Measurements from ENCODE around the gene SURF2.
A peak's percentile ranks its signal among the peaks of the same experiment; 100 is the strongest.

SURF2 gene

GRCh38 chr9:133335924-133336811 is 20.2 kb upstream of the SURF2 start, which contains the start of gene SURF6:
TSS of gene SURF6 (minus strand) at chr9:133336188. CDS start at chr9:133336132, 56 bp downstream.
- DNase-seq (ENCODE audit: low read depth in 2 of 2): peak; percentile 91 to 93

GRCh38 chr9:133339641-133340040 is 16.7 kb upstream of the SURF2 start:
- DNase-seq (ENCODE audit: low read depth in 2 of 2): no peak

GRCh38 chr9:133340256-133340655 is 16.1 kb upstream of the SURF2 start:
- DNase-seq (ENCODE audit: low read depth in 2 of 2): no peak

GRCh38 chr9:133340916-133341315 is 15.4 kb upstream of the SURF2 start:
- DNase-seq (ENCODE audit: low read depth in 2 of 2): no peak

- no peak for DNase-seq (ENCODE audit: low read depth in 2 of 2)
Observed at GRCh38 chr9:133341369-133342068, 14.8 kb upstream of the SURF2 start.

GRCh38 chr9:133342069-133342406 is 14.3 kb upstream of the SURF2 start:
- no peak for DNase-seq (ENCODE audit: low read depth in 2 of 2)

GRCh38 chr9:133342570-133342969 is 13.8 kb upstream of the SURF2 start:
- no peak for DNase-seq (ENCODE audit: low read depth in 2 of 2)

- no peak for DNase-seq (ENCODE audit: low read depth in 2 of 2)
Observed at GRCh38 chr9:133344071-133344470, 12.3 kb upstream of the SURF2 start.

GRCh38 chr9:133344979-133345378 is 11.4 kb upstream of the SURF2 start:
- no peak for DNase-seq (ENCODE audit: low read depth in 2 of 2)

GRCh38 chr9:133345596-133345995 is 10.8 kb upstream of the SURF2 start:
- no peak for DNase-seq (ENCODE audit: low read depth in 2 of 2)

- no peak for DNase-seq (ENCODE audit: low read depth in 2 of 2)
Observed at GRCh38 chr9:133346021-133346785, 10.1 kb upstream of the SURF2 start.

GRCh38 chr9:133347515-133347984 is 8.8 kb upstream of the SURF2 start:
- no peak for DNase-seq (ENCODE audit: low read depth in 2 of 2)

- peak; percentile 84 to 90 for DNase-seq (ENCODE audit: low read depth in 2 of 2)
Observed at GRCh38 chr9:133347985-133348717, 8.2 kb upstream of the SURF2 start, which contains the start of the genes MED22 and RPL7A. TSS of gene MED22 (minus strand) at chr9:133348131. CDS start at chr9:133346662, 1,469 bp downstream. TSS of gene RPL7A (plus strand) at chr9:133348218. CDS start at chr9:133348244, 26 bp downstream.

GRCh38 chr9:133348718-133349573 is 7.4 kb upstream of the SURF2 start:
- no peak for DNase-seq (ENCODE audit: low read depth in 2 of 2)

GRCh38 chr9:133349965-133350616 is 6.3 kb upstream of the SURF2 start:
- DNase-seq (ENCODE audit: low read depth in 2 of 2): no peak

GRCh38 chr9:133351526-133351907 is 4.8 kb upstream of the SURF2 start:
- DNase-seq (ENCODE audit: low read depth in 2 of 2): no peak

- no peak for DNase-seq (ENCODE audit: low read depth in 2 of 2)
Observed at GRCh38 chr9:133351908-133352634, 4.3 kb upstream of the SURF2 start.

- no peak for DNase-seq (ENCODE audit: low read depth in 2 of 2)
Observed at GRCh38 chr9:133352635-133353340, 3.6 kb upstream of the SURF2 start.

All from stimulated activated CD8-positive, alpha-beta memory T cell treated with anti-CD3 and anti-CD28 coated beads, Interleukin-15, amount 100 ng/mL, for 48 hours (primary cell).